Osteoblast (primary cell): ENCODE data around the gene MPP3. TPM values are rescaled to one million over a fixed set of nuclear protein-coding genes. Genes with fewer than 3 reads are reported as not detected.
A peak's percentile ranks its signal among the peaks of the same experiment; 100 is the strongest.

Experiments used
- DNase-seq: peaks from one replicate; pipeline ENCODE4 v3.0.0; 2011; ENCODE audit warnings: low spot score, mixed read lengths; ENCODE audit not compliant: insufficient read length; ENCODE audit errors: missing footprints
- H2AFZ ChIP-seq: 2 replicates; pipeline ENCODE4 v1.6.0; 2011; ENCODE audit warnings: mild to moderate bottlenecking, low read length
- H3K27ac ChIP-seq: 2 replicates; pipeline ENCODE4 v1.5.1; 2011; ENCODE audit warnings: mild to moderate bottlenecking, low read depth, low read length, moderate library complexity
- H3K27me3 ChIP-seq: 2 replicates; pipeline ENCODE4 v1.6.0; 2012; ENCODE audit warnings: mild to moderate bottlenecking, control low read depth, inconsistent platforms, low read length, moderate library complexity; ENCODE audit not compliant: insufficient read depth
- H3K36me3 ChIP-seq: 2 replicates; pipeline ENCODE4 v1.5.1; 2011; ENCODE audit warnings: mild to moderate bottlenecking, low read length, control low read depth, moderate library complexity; ENCODE audit not compliant: insufficient read depth
- H3K4me1 ChIP-seq: 2 replicates; pipeline ENCODE4 v1.5.1; 2011; ENCODE audit warnings: mild to moderate bottlenecking, low read length, control low read depth, moderate library complexity; ENCODE audit not compliant: insufficient read depth
- H3K4me2 ChIP-seq: 2 replicates; pipeline ENCODE4 v1.6.0; 2011; ENCODE audit warnings: mild to moderate bottlenecking, low read length; ENCODE audit not compliant: insufficient read depth
- H3K4me3 ChIP-seq: fragments of 200-600 bp; sonication (generic); 3 replicates; pipeline ENCODE4 v1.5.1; 2012; ENCODE audit warnings: mild to moderate bottlenecking, low read length, inconsistent platforms; ENCODE audit not compliant: insufficient read depth
- H3K79me2 ChIP-seq: 2 replicates; pipeline ENCODE4 v1.6.0; 2012; ENCODE audit warnings: mild to moderate bottlenecking, low read length, control low read depth, inconsistent platforms; ENCODE audit not compliant: insufficient read depth
- H3K9me3 ChIP-seq: 2 replicates; pipeline ENCODE4 v1.5.1; 2011; ENCODE audit warnings: low read depth, low read length, control low read depth
- H4K20me1 ChIP-seq: 2 replicates; pipeline ENCODE4 v1.6.0; 2012; ENCODE audit warnings: mild to moderate bottlenecking, low read length, control low read depth; ENCODE audit not compliant: insufficient read depth
- total RNA-seq: library from RNA; depleted of rRNA; stranded (reverse); fragments of >200 nt; gene quantifications from 2 replicates; pipeline ENCODE4 v1.2.3, GENCODE V29; 2012
- TF ChIP-seq, protein P1 (sequence below): IDR thresholded peaks from 2 replicates; pipeline ENCODE4 v1.5.1; 2011; ENCODE audit warnings: mild to moderate bottlenecking, low read depth, low read length, moderate library complexity; ENCODE audit errors: extremely low read depth

Gene MPP3
- total RNA-seq, 1 donor: 6.2 TPM

GRCh38 chr17:43880420-43880991 is 47.6 kb upstream of the MPP3 start:
- Histone ChIP-seq H2AFZ (no peak overlapping the region), H3K27me3 (no peaks in the 10 kb centered on the region), H3K4me3 (no peak overlapping the region), H3K4me2 (no peak overlapping the region), H3K9me3 (no peaks in the 10 kb centered on the region), H3K27ac (no peak overlapping the region), H3K79me2 (no peaks in the 10 kb centered on the region), H3K4me1 (no peaks in the 10 kb centered on the region), H4K20me1 (no peaks in the 10 kb centered on the region), H3K36me3 (no peaks in the 10 kb centered on the region)
- TF ChIP-seq, protein P1, sequence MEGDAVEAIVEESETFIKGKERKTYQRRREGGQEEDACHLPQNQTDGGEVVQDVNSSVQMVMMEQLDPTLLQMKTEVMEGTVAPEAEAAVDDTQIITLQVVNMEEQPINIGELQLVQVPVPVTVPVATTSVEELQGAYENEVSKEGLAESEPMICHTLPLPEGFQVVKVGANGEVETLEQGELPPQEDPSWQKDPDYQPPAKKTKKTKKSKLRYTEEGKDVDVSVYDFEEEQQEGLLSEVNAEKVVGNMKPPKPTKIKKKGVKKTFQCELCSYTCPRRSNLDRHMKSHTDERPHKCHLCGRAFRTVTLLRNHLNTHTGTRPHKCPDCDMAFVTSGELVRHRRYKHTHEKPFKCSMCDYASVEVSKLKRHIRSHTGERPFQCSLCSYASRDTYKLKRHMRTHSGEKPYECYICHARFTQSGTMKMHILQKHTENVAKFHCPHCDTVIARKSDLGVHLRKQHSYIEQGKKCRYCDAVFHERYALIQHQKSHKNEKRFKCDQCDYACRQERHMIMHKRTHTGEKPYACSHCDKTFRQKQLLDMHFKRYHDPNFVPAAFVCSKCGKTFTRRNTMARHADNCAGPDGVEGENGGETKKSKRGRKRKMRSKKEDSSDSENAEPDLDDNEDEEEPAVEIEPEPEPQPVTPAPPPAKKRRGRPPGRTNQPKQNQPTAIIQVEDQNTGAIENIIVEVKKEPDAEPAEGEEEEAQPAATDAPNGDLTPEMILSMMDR: peak; percentile 56
- peak; percentile 68 for DNase-seq

DNA sequence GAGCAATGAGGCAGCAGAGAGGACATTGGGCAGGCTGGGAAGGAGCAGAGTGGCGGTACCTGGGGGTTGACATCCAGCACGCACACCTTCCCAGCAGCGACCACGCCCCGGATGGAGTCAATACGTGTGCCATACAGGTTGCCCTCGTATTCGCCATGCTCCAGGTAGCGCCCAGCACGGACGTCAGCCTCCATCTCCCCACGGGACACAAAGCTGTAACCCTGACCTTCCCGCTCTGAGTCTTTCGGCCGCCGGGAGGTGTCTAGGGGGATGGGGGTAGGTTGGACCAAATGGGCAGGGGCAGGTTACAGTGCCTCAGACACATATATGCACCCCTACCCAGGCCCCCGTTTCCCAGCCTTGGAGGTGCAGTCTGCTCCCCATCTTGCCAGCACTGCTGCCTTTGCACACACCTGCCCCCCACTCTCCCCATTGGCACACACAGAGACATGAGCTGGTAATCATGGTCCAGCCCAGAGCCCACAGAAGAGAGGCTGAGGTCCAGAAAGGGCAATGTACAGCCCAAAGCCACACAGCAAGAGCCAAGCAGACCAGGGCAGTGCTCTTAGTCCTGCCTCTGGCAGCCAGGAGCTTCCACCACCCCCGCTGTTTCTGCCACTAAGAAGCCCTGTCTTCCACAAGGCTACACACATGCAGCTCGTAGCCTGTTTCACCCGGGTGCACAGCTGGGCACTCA is 46.9 kb upstream of the MPP3 start:
- no peak overlapping the region for H3K27ac ChIP-seq
- no peaks in the 10 kb centered on the region for H4K20me1 ChIP-seq
- H3K79me2 ChIP-seq: no peaks in the 10 kb centered on the region
- H3K36me3 ChIP-seq: no peaks in the 10 kb centered on the region
- H2AFZ ChIP-seq: no peak overlapping the region
- no peak overlapping the region for H3K4me3 ChIP-seq
- no peak for DNase-seq
- H3K9me3 ChIP-seq: no peaks in the 10 kb centered on the region
- no peak overlapping the region for H3K4me2 ChIP-seq
- H3K27me3 ChIP-seq: peaks cover under 1% of the 10 kb centered on the region
- TF ChIP-seq, protein P1: no peak
- no peaks in the 10 kb centered on the region for H3K4me1 ChIP-seq

DNA sequence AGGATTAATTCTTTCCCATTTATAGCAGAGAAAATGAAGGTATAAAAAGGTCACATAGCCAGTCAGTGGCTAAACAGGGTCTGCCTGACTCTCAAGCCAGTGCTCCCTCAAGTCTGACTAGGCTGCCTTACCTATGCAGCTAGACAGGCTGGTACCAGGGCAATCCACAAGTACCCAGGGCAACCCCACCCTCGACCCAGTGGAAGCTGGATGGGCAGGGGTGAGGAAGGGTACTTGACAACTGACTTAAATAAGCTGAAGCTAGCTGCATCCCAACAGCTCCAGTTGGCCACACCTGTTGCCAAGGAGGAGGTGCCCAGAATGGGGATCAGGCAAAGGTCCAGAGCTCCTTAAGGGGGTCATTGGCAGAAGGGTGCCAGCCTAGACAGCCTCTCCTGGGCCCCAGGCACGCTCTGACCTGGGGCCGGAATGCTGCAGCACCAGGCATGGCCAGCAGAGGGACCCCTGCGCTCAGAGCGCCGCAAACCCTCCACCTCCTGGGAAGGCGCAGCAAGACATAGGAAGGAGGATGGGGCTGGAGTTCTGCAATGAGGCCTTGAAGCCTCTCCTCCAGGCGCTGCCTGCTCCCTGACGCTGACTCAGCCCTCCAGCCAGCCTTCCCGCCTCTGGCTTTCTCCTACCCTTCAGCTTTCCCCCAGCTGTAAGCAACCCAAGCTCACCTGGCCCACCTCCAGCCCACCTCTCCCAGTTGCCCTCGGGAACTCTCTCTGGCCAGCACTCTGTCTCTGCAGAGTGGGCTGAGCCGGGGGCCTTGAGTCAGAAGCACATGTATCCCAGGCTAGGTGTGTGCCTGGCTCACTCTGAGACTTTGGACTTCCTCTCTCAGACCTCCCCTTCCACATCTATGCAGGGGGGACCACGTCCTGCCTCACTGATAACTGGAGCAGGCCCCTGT is 45.6 kb upstream of the MPP3 start:
- H3K79me2 ChIP-seq: no peaks in the 10 kb centered on the region
- H3K36me3 ChIP-seq: no peaks in the 10 kb centered on the region
- H3K4me1 ChIP-seq: no peaks in the 10 kb centered on the region
- TF ChIP-seq, protein P1: peak; percentile 91
- DNase-seq: peak; percentile 100
- no peak overlapping the region for H3K27ac ChIP-seq
- no peaks in the 10 kb centered on the region for H4K20me1 ChIP-seq
- no peak overlapping the region for H3K4me2 ChIP-seq
- H3K27me3 ChIP-seq: peaks cover 4% of the 10 kb centered on the region
- no peak overlapping the region for H3K4me3 ChIP-seq
- peak overlapping the region; percentile 47 for H2AFZ ChIP-seq
- no peaks in the 10 kb centered on the region for H3K9me3 ChIP-seq
